DMS153 (cell line): ENCODE results near the gene GRPEL2.
"Not testable (repeated sequence)": the region's sequence is repeated elsewhere in the genome, so short reads cannot be mapped to it uniquely, and the experiment has no call there.

Experiments used
- DNase-seq: peaks from one replicate; lab custom pipeline; 2025; lab: John Stamatoyannopoulos, UW

Gene GRPEL2

GRCh38 chr5:149398747-149399266 lies 53.5 kb downstream of the GRPEL2 start:
- not testable (repeated sequence) for DNase-seq

- DNase-seq, result no peak
Measured at GRCh38 chr5:149399775-149400174, 54.5 kb downstream of the GRPEL2 start.

- DNase-seq, result no peak
Measured at GRCh38 chr5:149400304-149400703, 55.0 kb downstream of the GRPEL2 start.

GRCh38 chr5:149401051-149401450 lies 55.8 kb downstream of the GRPEL2 start:
- no peak for DNase-seq

GRCh38 chr5:149402291-149402690 lies 57.0 kb downstream of the GRPEL2 start:
- no peak for DNase-seq
